ENCODE data around the gene ARL15.

GRCh38 chr5:54024466-54024865, 285.9 kb downstream of the ARL15 start:
- TF ChIP-seq CTCF (IDR thresholded peaks at IDR 0.05; ENCODE audit: borderline replicate concordance, extremely low read depth, low read length, poor library complexity, severe bottlenecking) (no peak), EZH2 (IDR thresholded peaks at IDR 0.05; ENCODE audit: borderline replicate concordance, low read depth, low read length, severe bottlenecking) (no peak)
